DOHH2 (cell line): Measurements from ENCODE around the gene SLC30A5.
"Not testable (repeated sequence)": the region's sequence is repeated elsewhere in the genome, so short reads cannot be mapped to it uniquely, and the experiment has no call there.

Experiments
- H3F3A ChIP-seq: fragments of 200-600 bp; sonication (generic), shearing (Covaris generic); 2 replicates; pipeline ENCODE4 v1.6.0; 2016; ENCODE audit warnings: antibody characterized with exemption, mild to moderate bottlenecking; ENCODE audit not compliant: control insufficient read depth, insufficient read depth
- H3K27ac ChIP-seq: fragments of 200-600 bp; sonication (generic); 2 replicates; pipeline ENCODE4 v1.5.1; 2014; ENCODE audit warnings: low read depth, mild to moderate bottlenecking, low read length, moderate library complexity
- H3K27me3 ChIP-seq: fragments of 200-600 bp; sonication (generic); 2 replicates; pipeline ENCODE4 v1.6.1; 2014; ENCODE audit warnings: mild to moderate bottlenecking, low read length, mixed read lengths; ENCODE audit not compliant: control insufficient read depth
- H3K36me3 ChIP-seq: fragments of 200-600 bp; sonication (generic); 2 replicates; pipeline ENCODE4 v1.6.1; 2014; ENCODE audit warnings: mild to moderate bottlenecking, low read length, moderate library complexity, mixed read lengths; ENCODE audit not compliant: control insufficient read depth
- H3K4me1 ChIP-seq: fragments of 200-600 bp; sonication (generic); 2 replicates; pipeline ENCODE4 v1.6.1; 2014; ENCODE audit warnings: mild to moderate bottlenecking, low read length, mixed read lengths; ENCODE audit not compliant: control insufficient read depth
- H3K4me2 ChIP-seq: fragments of 200-600 bp; sonication (generic); 2 replicates; pipeline ENCODE4 v1.6.0; 2014; ENCODE audit warnings: mild to moderate bottlenecking, low read length, moderate library complexity
- H3K4me3 ChIP-seq: fragments of 200-600 bp; sonication (generic); 2 replicates; pipeline ENCODE4 v1.5.1; 2014; ENCODE audit warnings: mild to moderate bottlenecking, low read length, mixed read lengths
- H3K79me2 ChIP-seq: fragments of 200-600 bp; sonication (generic); 2 replicates; pipeline ENCODE4 v1.6.1; 2014; ENCODE audit warnings: mild to moderate bottlenecking, low read length, mixed read lengths; ENCODE audit not compliant: control insufficient read depth
- H3K9me2 ChIP-seq: fragments of 200-600 bp; sonication (generic); replicated peaks from 2 replicates; pipeline ENCODE4 v1.6.1; 2014; ENCODE audit warnings: mild to moderate bottlenecking, low read length, mixed read lengths; ENCODE audit not compliant: control insufficient read depth
- H3K9me3 ChIP-seq: fragments of 200-600 bp; sonication (generic); 2 replicates; pipeline ENCODE4 v1.6.1; 2014; ENCODE audit warnings: antibody characterized with exemption, low read length, mixed read lengths; ENCODE audit not compliant: control insufficient read depth, insufficient read depth
- H4K20me1 ChIP-seq: fragments of 200-600 bp; sonication (generic); 2 replicates; pipeline ENCODE4 v1.6.0; 2014; ENCODE audit warnings: low read depth, mild to moderate bottlenecking, antibody characterized with exemption, low read length, moderate library complexity; ENCODE audit not compliant: control insufficient read depth, insufficient read depth
- CTCF ChIP-seq: fragments of 200-600 bp; sonication (generic); IDR thresholded peaks from one replicate; pipeline ENCODE4 v1.5.1; 2014; ENCODE audit warnings: antibody characterized with exemption, mild to moderate bottlenecking, low read depth, low read length; ENCODE audit not compliant: poor library complexity, severe bottlenecking
- EZH2phosphoT487 ChIP-seq: fragments of 200-600 bp; sonication (generic); IDR thresholded peaks from 2 replicates; pipeline ENCODE4 v1.6.1; 2017; ENCODE audit warnings: borderline replicate concordance, mild to moderate bottlenecking, antibody characterized with exemption, low read length, moderate library complexity, mixed read lengths

Gene SLC30A5

GRCh38 chr5:69093771-69094482, at the start of gene SLC30A5:
TSS of gene SLC30A5 (plus strand) at chr5:69094014. CDS start at chr5:69094256, 242 bp downstream.
- H3K4me1 ChIP-seq, result peaks cover 39% of the 10 kb centered on the region
- H3K79me2 ChIP-seq, result peaks cover 51% of the 10 kb centered on the region
- H3F3A ChIP-seq, result no peaks in the 10 kb centered on the region
- peak within 1 kb of the TSS; percentile 95 for H3K4me3 ChIP-seq
- no peaks in the 10 kb centered on the region for H3K9me3 ChIP-seq
- H3K27ac ChIP-seq, result peak within 1 kb of the TSS; percentile 51
- TF ChIP-seq CTCF, result peak; percentile 89
- no peak for TF ChIP-seq EZH2phosphoT487
- peaks cover 46% of the 10 kb centered on the region for H3K36me3 ChIP-seq
- no peaks in the 10 kb centered on the region for H3K27me3 ChIP-seq
- H4K20me1 ChIP-seq, result 0 out of 2 replicates have a peak, but pooled peaks cover 6% of the 10 kb centered on the region
- no peaks in the 10 kb centered on the region for H3K9me2 ChIP-seq
- H3K4me2 ChIP-seq, result peak within 1 kb of the TSS; percentile 74

- H3K27ac ChIP-seq, result not testable (repeated sequence)
These were observed 48.6 kb upstream of the SLC30A5 start for GRCh38 chr5:69045213-69045612.

GRCh38 chr5:69046375-69046957, 47.3 kb upstream of the SLC30A5 start:
- Histone ChIP-seq H3K36me3 (no peaks in the 10 kb centered on the region), H3K27ac (no peak overlapping the region), H3K9me3 (no peaks in the 10 kb centered on the region), H4K20me1 (no peaks in the 10 kb centered on the region), H3K27me3 (no peaks in the 10 kb centered on the region), H3K4me2 (no peak overlapping the region), H3K9me2 (no peaks in the 10 kb centered on the region), H3K4me1 (peaks cover 9% of the 10 kb centered on the region), H3K79me2 (no peaks in the 10 kb centered on the region), H3F3A (no peaks in the 10 kb centered on the region), H3K4me3 (no peak overlapping the region)
- TF ChIP-seq CTCF (no peak), EZH2phosphoT487 (no peak)

More at GRCh38 chr5:69045213-69045612, 48.6 kb upstream of the SLC30A5 start:
- not testable (repeated sequence) for H3K36me3 ChIP-seq, H3K4me2 ChIP-seq, H3K9me3 ChIP-seq, H3K4me3 ChIP-seq, H3F3A ChIP-seq, H3K4me1 ChIP-seq, H3K9me2 ChIP-seq, H3K27me3 ChIP-seq, H3K79me2 ChIP-seq, H4K20me1 ChIP-seq

- H3K27me3 ChIP-seq, result no peaks in the 10 kb centered on the region
- H3K9me3 ChIP-seq, result no peaks in the 10 kb centered on the region
- H3K27ac ChIP-seq, result no peak overlapping the region
- H3K36me3 ChIP-seq, result no peaks in the 10 kb centered on the region
- no peaks in the 10 kb centered on the region for H3K9me2 ChIP-seq
- no peaks in the 10 kb centered on the region for H3F3A ChIP-seq
- peaks cover 4% of the 10 kb centered on the region for H3K4me1 ChIP-seq
- H3K79me2 ChIP-seq, result no peaks in the 10 kb centered on the region
- TF ChIP-seq CTCF (peak; percentile 52), EZH2phosphoT487 (no peak)
- H3K4me2 ChIP-seq, result no peak overlapping the region
- H3K4me3 ChIP-seq, result no peak overlapping the region
- H4K20me1 ChIP-seq, result no peaks in the 10 kb centered on the region
These were observed 45.6 kb upstream of the SLC30A5 start for GRCh38 chr5:69048230-69048629.
